Midbrain (tissue), 1 donor: Measurements from ENCODE around the gene ADGRB2.
A peak's percentile ranks its signal among the peaks of the same experiment; 100 is the strongest.

Experiments used
- DNase-seq: peaks from one replicate; lab custom pipeline; 2025; lab: John Stamatoyannopoulos, UW

The ADGRB2 gene

GRCh38 chr1:31762726-31763670, 1.1 kb downstream of the ADGRB2 start:
- DNase-seq: peak; percentile 83

GRCh38 chr1:31762323-31762722, 1.8 kb downstream of the ADGRB2 start:
- DNase-seq: no peak

GRCh38 chr1:31761883-31762282, 2.3 kb downstream of the ADGRB2 start:
- no peak for DNase-seq

- peak; percentile 39 for DNase-seq
Measured at GRCh38 chr1:31760471-31761470, 3.4 kb downstream of the ADGRB2 start.

GRCh38 chr1:31759298-31760023, 4.7 kb downstream of the ADGRB2 start:
- no peak for DNase-seq

GRCh38 chr1:31758823-31759222, 5.3 kb downstream of the ADGRB2 start:
- DNase-seq: no peak

GRCh38 chr1:31757989-31758388, 6.2 kb downstream of the ADGRB2 start:
- no peak for DNase-seq

GRCh38 chr1:31757204-31757679, 6.9 kb downstream of the ADGRB2 start:
- DNase-seq: no peak

GRCh38 chr1:31756578-31756977, 7.6 kb downstream of the ADGRB2 start:
- no peak for DNase-seq

- DNase-seq: no peak
Measured at GRCh38 chr1:31755850-31756492, 8.2 kb downstream of the ADGRB2 start.

GRCh38 chr1:31755197-31755611, 8.9 kb downstream of the ADGRB2 start:
- DNase-seq: no peak

- no peak for DNase-seq
Measured at GRCh38 chr1:31754397-31754796, 9.7 kb downstream of the ADGRB2 start.

GRCh38 chr1:31753707-31754349, 10.3 kb downstream of the ADGRB2 start:
- DNase-seq: peak; percentile 92

- DNase-seq: peak; percentile 65
Measured at GRCh38 chr1:31752952-31753475, 11.1 kb downstream of the ADGRB2 start.

GRCh38 chr1:31752258-31752657, 11.9 kb downstream of the ADGRB2 start:
- no peak for DNase-seq

GRCh38 chr1:31751822-31752241, 12.3 kb downstream of the ADGRB2 start:
- no peak for DNase-seq

GRCh38 chr1:31750858-31751510, 13.2 kb downstream of the ADGRB2 start:
- DNase-seq: no peak

- no peak for DNase-seq
Measured at GRCh38 chr1:31749785-31750735, 14.1 kb downstream of the ADGRB2 start.

GRCh38 chr1:31748365-31748764, 15.8 kb downstream of the ADGRB2 start:
- no peak for DNase-seq
